Skeletal muscle cell (primary cell): Measurements from ENCODE around the gene TUBB6.
A peak's percentile ranks its signal among the peaks of the same experiment; 100 is the strongest.

ENCODE experiments used
- DNase-seq: peaks from one replicate; pipeline ENCODE4 v3.0.0-alpha.2; 2010; ENCODE audit warnings: low read depth
- H3K4me3 ChIP-seq: 2 replicates; pipeline ENCODE4 v1.5.1; 2011; ENCODE audit warnings: low read depth, mild to moderate bottlenecking, control low read depth, low read length, moderate library complexity

TUBB6 gene

GRCh38 chr18:12288403-12288755, 19.7 kb upstream of the TUBB6 start:
- H3K4me3 ChIP-seq = peak overlapping the region; percentile 48
- no peak for DNase-seq

DNA sequence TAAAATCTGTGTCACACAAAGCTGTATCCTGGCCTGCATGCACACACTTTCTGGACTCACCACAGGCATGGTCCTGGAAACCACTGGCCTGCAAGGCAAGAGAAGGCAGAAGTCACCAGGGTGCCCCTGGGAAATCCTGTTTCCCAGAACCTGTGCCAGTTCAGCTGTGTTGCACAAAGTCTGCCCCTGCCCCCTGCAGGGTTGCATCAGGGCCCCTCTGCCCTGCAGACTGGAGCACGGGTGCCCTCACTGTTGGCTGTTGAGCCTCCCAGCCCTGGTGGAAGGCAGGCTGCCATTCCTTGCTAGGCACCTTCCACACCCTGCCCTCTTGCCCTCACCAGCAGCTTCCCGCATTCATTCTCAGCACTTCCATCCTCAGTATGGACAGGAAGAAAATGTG, 18.0 kb upstream of the TUBB6 start:
- DNase-seq = no peak
- no peak overlapping the region for H3K4me3 ChIP-seq

GRCh38 chr18:12291161-12291560, 16.9 kb upstream of the TUBB6 start:
- no peak for DNase-seq
- H3K4me3 ChIP-seq = no peak overlapping the region

DNA sequence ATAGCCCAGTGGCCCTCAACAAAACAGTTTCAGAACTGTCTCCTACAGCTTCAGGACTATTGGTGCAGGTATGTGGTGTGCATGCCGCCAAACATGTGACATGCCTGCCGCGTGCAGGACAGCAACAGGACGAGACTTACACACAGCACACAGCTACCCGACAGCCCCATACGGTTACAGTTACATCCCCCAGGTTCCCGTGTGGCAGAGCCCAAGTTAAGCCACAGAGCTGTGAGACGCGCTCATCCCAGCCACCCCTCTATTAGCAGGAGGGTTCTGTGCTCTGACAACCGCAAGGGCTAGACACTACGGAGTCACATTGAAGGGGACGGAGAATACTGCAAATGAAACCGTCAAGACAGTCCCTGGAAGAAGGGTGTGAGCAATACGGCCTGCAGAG, 16.4 kb upstream of the TUBB6 start:
- H3K4me3 ChIP-seq = no peak overlapping the region
- no peak for DNase-seq

GRCh38 chr18:12293831-12294230, 14.2 kb upstream of the TUBB6 start:
- no peak for DNase-seq
- H3K4me3 ChIP-seq = no peak overlapping the region

- DNase-seq = no peak
- H3K4me3 ChIP-seq = no peak overlapping the region
Measured at GRCh38 chr18:12295389-12296086, 12.5 kb upstream of the TUBB6 start.

DNA sequence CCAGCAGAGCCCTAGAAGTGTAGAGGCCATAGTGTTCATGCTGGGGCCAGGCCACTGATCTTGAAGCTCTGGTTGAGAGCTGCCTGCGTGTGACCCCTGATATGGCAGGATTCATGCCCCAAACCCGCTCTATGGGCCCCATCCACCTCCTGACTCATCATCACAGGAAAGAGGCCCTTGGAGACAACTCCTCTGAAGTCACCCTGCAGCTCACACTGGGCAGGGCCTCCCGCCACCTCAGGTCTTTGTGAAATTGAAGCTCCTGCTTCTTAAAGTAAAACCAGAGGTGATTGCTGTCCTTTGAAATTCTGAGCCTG, 12.0 kb upstream of the TUBB6 start:
- no peak for DNase-seq
- no peak overlapping the region for H3K4me3 ChIP-seq

DNA sequence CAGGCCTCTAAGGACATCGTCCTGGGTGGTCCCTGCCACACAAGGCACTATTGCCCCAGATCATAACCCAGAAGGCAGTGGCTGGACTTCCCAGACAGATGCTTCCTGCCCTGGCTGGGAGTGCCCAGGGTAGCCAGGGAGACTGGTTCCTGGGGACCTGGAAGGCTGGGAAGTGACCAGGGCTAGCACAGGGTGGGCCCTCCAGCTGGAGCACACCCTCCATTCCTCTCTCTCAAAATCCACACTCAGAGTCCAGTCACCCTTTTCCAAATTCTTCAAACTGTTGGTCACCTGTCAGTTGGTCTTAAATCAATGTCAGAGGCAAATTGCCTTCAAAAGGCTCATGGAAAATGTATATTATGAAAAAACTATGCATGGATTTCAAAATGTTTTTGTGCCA, 11.6 kb upstream of the TUBB6 start:
- no peak for DNase-seq
- H3K4me3 ChIP-seq = no peak overlapping the region

DNA sequence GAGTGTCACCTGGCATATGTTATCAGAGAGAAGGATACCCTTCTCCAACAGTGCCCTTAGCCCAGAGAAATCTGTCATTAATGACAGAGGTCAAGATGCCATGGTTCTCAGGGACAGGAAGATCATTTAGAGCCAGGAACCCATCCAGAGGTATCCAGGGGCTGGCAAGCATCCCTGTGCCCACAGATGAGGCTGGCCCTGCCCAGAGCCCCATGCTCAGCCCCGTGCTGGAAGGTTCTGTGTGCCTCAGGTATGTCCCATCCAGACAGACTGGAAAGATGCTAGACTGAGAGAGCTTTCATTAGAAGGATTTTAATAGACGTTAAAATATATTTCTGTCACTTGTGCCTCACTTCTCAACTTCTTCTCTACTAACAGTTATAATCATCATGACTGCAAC, 8.2 kb upstream of the TUBB6 start:
- no peak overlapping the region for H3K4me3 ChIP-seq
- no peak for DNase-seq

- no peak for DNase-seq
- H3K4me3 ChIP-seq = no peak overlapping the region
Measured at GRCh38 chr18:12301263-12302005, 6.6 kb upstream of the TUBB6 start.

GRCh38 chr18:12302391-12303147, 5.5 kb upstream of the TUBB6 start:
- no peak for DNase-seq
- H3K4me3 ChIP-seq = no peak overlapping the region

GRCh38 chr18:12304351-12305210, 3.5 kb upstream of the TUBB6 start:
- H3K4me3 ChIP-seq = no peak overlapping the region
- DNase-seq = no peak

GRCh38 chr18:12305211-12305610, 2.8 kb upstream of the TUBB6 start:
- no peak for DNase-seq
- no peak overlapping the region for H3K4me3 ChIP-seq

GRCh38 chr18:12305930-12306629, 2.0 kb upstream of the TUBB6 start:
- peak overlapping the region; percentile 82 for H3K4me3 ChIP-seq
- DNase-seq = no peak

DNA sequence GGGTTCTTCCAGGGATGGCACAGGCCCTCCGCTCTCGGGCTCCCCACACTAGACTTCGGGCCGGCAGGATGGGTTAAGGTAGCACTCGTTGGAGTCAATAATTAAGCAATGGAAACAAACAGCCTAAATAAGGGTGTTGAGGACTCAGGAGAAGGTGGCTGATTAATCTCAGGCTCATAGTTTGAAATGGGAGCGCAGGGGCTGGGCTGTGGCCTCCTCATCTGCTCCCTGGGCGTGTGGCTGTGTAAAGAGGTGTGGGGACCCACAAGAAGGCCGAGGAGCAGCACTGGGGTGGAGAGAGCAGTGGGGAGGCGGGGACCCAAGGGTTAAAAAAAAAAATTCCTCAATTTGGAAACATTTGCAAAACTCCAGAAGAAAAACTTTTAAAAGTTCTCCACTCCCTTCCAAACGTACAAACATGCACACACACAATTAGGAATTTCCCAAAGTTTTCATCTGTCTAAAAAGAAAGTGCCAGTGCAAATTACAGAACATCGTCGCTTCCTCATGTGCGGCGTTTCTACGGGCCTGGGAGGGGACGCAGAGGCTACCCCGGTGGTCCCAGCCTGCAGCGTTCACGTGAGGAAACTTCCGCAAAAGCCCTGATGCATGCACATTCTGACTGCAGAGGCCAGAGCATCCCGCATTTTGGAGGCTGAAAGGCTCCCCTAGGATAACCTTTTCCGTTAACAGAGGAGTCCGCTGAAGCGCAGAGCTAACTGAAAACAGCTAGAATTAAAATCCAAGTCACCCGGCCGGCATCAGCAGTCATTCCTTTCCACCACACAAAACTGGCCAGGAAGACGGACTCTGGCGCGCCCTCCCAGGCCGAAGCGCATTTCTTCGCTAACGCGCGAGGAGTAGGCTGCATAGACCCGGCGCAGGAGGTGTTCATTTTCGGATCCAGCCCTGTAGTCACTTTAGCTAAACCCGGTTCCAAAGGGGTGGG, 1.0 kb upstream of the TUBB6 start:
- no peak for DNase-seq
- peak overlapping the region; percentile 82 for H3K4me3 ChIP-seq

DNA sequence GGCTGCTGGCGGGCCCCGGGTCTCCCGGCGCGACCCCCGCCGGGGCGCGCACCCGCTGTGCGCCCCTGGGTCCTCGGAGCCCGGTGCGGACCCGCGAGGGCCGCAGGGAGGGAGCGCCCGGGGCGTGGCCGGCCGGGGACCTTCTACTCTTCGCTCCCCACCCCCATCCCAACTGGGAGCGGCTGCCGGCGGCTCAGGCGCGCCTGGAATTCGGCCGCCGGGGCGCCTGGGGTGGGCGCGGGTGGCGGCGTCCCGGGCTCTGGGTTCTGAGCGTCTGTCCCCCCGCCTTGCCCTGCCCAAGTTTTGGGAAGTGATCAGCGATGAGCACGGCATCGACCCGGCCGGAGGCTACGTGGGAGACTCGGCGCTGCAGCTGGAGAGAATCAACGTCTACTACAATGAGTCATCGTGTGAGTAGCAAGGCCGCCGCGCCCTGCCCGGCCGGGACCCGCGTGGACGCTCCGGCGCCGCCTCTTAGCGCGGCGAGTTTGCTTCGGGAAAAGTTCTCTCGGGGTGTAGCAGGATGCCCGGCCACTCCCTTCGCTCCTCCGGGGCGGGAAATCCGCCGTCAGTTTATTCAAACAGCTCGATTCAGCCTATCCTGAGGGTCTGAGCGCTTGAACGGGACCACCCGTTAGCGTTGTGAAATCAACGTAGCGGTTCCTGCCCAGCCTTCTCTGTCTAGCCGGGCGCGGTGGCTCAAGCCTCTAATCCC, 502 bp downstream of the TUBB6 start:
- H3K4me3 ChIP-seq = peak overlapping the region; percentile 82
- DNase-seq = peak; percentile 62

- peak overlapping the region; percentile 82 for H3K4me3 ChIP-seq
- no peak for DNase-seq
Measured at GRCh38 chr18:12309683-12310198, 1.7 kb downstream of the TUBB6 start.
